Uterus (tissue), 4 donors: ENCODE results near the gene SMIM5. TPM values are rescaled to one million over a fixed set of nuclear protein-coding genes. Genes with fewer than 3 reads are reported as not detected.
A peak's percentile ranks its signal among the peaks of the same experiment; 100 is the strongest.

Source experiments
- DNase-seq, 2 donors: peaks; one replicate each; pipeline ENCODE4 v3.0.0-alpha.2; 2019 to 2020
- H3K27ac ChIP-seq, 2 donors: fragments of 200-600 bp; sonication (generic); 1 replicate in 1 of 2; 2 replicates in 1 of 2; pipeline ENCODE4 v1.5.1; 2016 to 2018
- H3K27me3 ChIP-seq, 2 donors: fragments of 200-600 bp; sonication (generic); one replicate each; pipeline ENCODE4 v1.5.1; 2018 to 2019; ENCODE audit warnings: control low read depth in 1 of 2
- H3K36me3 ChIP-seq, 2 donors: fragments of 200-600 bp; sonication (generic); one replicate each; pipeline ENCODE4 v1.5.1; 2019; ENCODE audit warnings: control low read depth in 1 of 2
- H3K4me1 ChIP-seq, 2 donors: fragments of 200-600 bp; sonication (generic); one replicate each; pipeline ENCODE4 v1.5.1; 2018 to 2019; ENCODE audit warnings: control low read depth in 1 of 2
- H3K4me3 ChIP-seq, 2 donors: fragments of 200-600 bp; sonication (generic); 1 replicate in 1 of 2; 2 replicates in 1 of 2; pipeline ENCODE4 v1.5.1; 2018 to 2019; ENCODE audit warnings: mild to moderate bottlenecking in 1 of 2
- H3K9me3 ChIP-seq, 2 donors: fragments of 200-600 bp; sonication (generic); one replicate each; pipeline ENCODE4 v1.5.1; 2019; ENCODE audit warnings: control low read depth in 1 of 2
- POLR2A ChIP-seq, 2 donors: fragments of 450-650 bp; IDR thresholded peaks; one replicate each; pipeline ENCODE4 v1.6.1; 2016; ENCODE audit warnings: antibody characterized with exemption in 2 of 2, mild to moderate bottlenecking in 1 of 2, moderate library complexity in 1 of 2
- intact Hi-C: fragments of 100-400 bp; cut with DNase I; formaldehyde crosslinking; loops from one replicate; pipeline ENCODE4 v1.15.1; 2023; ENCODE audit warnings: low total_unique reads
- total RNA-seq, 4 donors: library from RNA; depleted of rRNA in 3 of 4; stranded (reverse); fragments of >200 nt in 3 of 4; gene quantifications; one replicate each; pipeline versions ENCODE4 v1.1.0 to v1.2.4, GENCODE V29; 2014 to 2023
- TF ChIP-seq, protein P1 (sequence below), 4 experiments: fragments of 200-600 bp in 2 of 4; fragments of 450-650 bp in 2 of 4; sonication (generic) in 2 of 4; IDR thresholded peaks; one replicate each; pipeline ENCODE4 v1.5.1; 2016 to 2019; ENCODE audit warnings: antibody characterized with exemption in 4 of 4, mild to moderate bottlenecking in 2 of 4, moderate library complexity in 1 of 4
- donor health status: DM: yes; HTN: yes; CAD: no.

Gene SMIM5
- total RNA-seq, 4 donors from 2014 or later = 0.85 to 2.2 TPM; not detected in 2

GRCh38 chr17:75631353-75631752 lies 1.9 kb upstream of the SMIM5 start:
- H3K4me3 ChIP-seq = no peak overlapping the region
- H3K36me3 ChIP-seq = no peaks in the 10 kb centered on the region
- peaks cover 0 to 9% of the 10 kb centered on the region in 2 donors for H3K4me1 ChIP-seq
- TF ChIP-seq, protein P1, sequence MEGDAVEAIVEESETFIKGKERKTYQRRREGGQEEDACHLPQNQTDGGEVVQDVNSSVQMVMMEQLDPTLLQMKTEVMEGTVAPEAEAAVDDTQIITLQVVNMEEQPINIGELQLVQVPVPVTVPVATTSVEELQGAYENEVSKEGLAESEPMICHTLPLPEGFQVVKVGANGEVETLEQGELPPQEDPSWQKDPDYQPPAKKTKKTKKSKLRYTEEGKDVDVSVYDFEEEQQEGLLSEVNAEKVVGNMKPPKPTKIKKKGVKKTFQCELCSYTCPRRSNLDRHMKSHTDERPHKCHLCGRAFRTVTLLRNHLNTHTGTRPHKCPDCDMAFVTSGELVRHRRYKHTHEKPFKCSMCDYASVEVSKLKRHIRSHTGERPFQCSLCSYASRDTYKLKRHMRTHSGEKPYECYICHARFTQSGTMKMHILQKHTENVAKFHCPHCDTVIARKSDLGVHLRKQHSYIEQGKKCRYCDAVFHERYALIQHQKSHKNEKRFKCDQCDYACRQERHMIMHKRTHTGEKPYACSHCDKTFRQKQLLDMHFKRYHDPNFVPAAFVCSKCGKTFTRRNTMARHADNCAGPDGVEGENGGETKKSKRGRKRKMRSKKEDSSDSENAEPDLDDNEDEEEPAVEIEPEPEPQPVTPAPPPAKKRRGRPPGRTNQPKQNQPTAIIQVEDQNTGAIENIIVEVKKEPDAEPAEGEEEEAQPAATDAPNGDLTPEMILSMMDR (IDR thresholded peaks at IDR 0.05) = no peak
- no peak for TF ChIP-seq POLR2A (IDR thresholded peaks at IDR 0.05)
- DNase-seq = no peak
- intact Hi-C loops = no loop called here
- H3K27me3 ChIP-seq = no peaks in the 10 kb centered on the region
- H3K9me3 ChIP-seq = no peaks in the 10 kb centered on the region
- H3K27ac ChIP-seq = no peak overlapping the region

DNA sequence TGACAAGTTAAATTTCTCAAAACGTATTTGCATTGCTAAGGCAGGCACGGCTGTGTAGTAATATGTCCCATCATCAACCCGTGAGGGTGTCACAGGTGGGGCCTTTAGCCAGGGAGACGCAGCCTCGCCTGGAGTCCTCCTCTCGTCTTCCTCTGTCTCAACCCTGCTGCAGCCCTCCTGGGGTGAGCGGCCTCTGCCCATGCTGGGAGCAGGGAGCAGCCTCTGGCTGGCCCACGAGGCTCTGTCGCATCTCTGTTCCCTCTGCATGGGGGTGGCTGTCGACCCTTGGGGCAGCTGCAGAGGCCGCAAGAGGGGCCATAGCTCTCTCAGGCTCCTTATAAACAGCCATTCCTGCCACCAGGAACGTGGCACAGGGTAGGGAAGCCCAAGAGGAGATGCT lies 806 bp upstream of the SMIM5 start:
- Histone ChIP-seq H3K9me3 (no peaks in the 10 kb centered on the region), H3K4me1 (peaks cover 0 to 9% of the 10 kb centered on the region in 2 donors), H3K36me3 (no peaks in the 10 kb centered on the region), H3K27ac (peak overlapping the region; percentile 82 to 85), H3K27me3 (no peaks in the 10 kb centered on the region), H3K4me3 (no peak overlapping the region)
- intact Hi-C loops = no loop called here
- TF ChIP-seq, protein P1 (IDR thresholded peaks at IDR 0.05) = no peak
- TF ChIP-seq POLR2A (IDR thresholded peaks at IDR 0.05) = no peak
- no peak for DNase-seq

DNA sequence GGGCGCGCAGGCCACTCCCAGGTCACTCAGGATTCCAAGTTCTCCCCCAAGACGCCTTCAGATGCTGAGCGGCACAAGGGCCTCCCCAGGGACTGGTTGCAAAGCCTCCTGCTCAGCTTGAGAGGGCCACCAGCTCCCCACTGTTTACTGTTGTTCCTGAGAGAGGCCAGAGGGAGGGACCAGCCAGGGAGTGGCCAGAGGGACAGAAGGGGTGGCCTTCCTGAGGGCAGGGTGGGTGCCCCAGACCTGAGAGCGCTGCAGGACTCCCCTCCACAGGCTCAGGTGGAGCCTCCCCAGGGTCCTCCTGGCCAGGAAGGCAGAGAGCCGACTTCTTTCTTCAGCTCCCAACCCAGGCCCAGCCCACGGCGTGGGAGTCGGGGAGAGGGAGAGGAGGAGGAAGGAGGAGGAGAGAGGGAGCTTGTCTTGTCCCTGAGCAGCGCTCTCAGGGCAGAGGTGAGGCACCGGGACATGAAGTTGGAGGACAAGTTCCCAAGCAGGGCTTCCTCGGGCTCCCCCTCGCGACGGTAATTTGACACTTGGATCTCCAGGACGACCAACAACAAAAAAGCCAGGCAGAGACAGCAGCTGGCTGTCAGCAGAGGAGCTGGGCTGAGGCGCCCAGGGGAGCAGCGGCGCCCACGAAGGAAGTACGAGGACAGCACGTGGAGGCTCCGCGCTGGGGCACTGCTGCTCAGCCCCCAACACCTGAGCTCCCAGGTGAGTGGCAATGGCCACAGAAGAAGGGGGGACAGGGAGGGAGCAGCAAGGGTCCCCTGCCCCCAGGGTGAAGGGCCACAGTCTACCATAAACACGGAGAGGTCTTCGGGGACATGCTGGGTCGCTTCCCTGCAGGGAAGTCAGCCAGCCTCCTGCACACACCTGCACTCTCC lies 497 bp downstream of the SMIM5 start:
- Histone ChIP-seq H3K4me3 (peak overlapping the region in 1 of 2 donors; percentile 6), H3K36me3 (no peaks in the 10 kb centered on the region), H3K9me3 (no peaks in the 10 kb centered on the region), H3K27ac (peak overlapping the region; percentile 82 to 85), H3K4me1 (peaks cover 0 to 9% of the 10 kb centered on the region in 2 donors), H3K27me3 (no peaks in the 10 kb centered on the region)
- TF ChIP-seq, protein P1 (IDR thresholded peaks at IDR 0.05) = peak; percentile 51 to 70 (median 64)
- peak in 1 of 2 donors; percentile 20 for TF ChIP-seq POLR2A (IDR thresholded peaks at IDR 0.05)
- peak; percentile 92 to 93 for DNase-seq
- intact Hi-C loops = no loop called here

DNA sequence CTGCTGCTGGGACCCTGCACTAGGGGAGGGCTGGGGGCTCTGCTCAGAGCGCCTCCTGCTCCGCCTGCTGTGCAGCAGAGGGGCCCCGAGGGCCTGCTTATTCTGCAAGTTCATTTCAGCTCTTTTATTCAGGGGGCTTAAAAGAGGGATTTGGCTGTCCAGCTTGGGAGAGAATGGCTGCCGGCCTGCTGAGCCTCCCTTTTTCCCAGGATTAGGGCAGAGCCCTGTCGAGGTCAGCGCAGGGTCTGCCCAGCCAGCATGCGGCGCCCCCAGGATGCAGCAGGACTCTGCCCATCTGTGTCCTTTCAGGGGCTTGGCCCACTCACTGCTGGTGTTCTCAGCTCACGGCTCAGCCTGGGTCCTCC lies 1.1 kb downstream of the SMIM5 start:
- Histone ChIP-seq H3K4me3 (no peak overlapping the region), H3K9me3 (no peaks in the 10 kb centered on the region), H3K36me3 (no peaks in the 10 kb centered on the region), H3K27ac (peak overlapping the region; percentile 82 to 85), H3K4me1 (peaks cover 0 to 9% of the 10 kb centered on the region in 2 donors), H3K27me3 (no peaks in the 10 kb centered on the region)
- no peak for TF ChIP-seq POLR2A (IDR thresholded peaks at IDR 0.05)
- TF ChIP-seq, protein P1 (IDR thresholded peaks at IDR 0.05) = no peak
- DNase-seq = no peak
- intact Hi-C loops = no loop called here
